ENCODE results near the gene FOXN3.

The FOXN3 gene

DNA sequence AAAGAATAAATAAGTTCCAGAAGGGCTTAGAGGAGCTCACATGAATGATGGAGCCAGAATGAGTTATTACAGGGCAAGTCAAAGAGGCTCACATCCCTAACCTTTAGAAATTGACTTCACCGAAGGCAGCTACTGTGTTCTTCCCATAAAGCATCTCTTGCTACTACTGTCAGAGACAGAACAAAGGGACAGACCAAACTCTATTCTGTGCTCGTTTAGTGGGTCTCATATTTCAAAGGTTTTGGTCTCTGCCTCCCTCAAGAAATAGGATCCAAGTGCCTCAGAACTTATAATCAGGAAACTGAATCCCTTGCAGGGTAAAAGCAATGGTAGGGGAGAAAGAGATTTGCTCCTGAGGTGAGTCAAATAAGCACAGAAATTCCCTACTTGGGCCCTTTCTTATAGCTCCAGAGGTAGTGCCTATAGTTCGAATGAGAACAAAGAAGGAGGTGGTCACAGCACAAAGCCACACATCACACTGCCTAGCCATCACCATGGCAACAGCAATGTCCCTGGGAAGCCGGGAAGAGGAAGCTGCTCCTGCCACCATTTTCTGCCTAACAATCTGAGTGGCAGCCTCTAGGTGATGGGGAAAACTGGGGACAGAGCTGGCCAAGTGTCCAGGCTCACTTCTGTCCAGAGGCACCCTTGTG lies 294.9 kb downstream of the FOXN3 start:
- TF ChIP-seq POLR2AphosphoS5 (IDR thresholded peaks at IDR 0.05; ENCODE audit: low read depth): no peak
- TF ChIP-seq GABPA (IDR thresholded peaks at IDR 0.05; ENCODE audit: low read depth): no peak
- TF ChIP-seq, protein P1, sequence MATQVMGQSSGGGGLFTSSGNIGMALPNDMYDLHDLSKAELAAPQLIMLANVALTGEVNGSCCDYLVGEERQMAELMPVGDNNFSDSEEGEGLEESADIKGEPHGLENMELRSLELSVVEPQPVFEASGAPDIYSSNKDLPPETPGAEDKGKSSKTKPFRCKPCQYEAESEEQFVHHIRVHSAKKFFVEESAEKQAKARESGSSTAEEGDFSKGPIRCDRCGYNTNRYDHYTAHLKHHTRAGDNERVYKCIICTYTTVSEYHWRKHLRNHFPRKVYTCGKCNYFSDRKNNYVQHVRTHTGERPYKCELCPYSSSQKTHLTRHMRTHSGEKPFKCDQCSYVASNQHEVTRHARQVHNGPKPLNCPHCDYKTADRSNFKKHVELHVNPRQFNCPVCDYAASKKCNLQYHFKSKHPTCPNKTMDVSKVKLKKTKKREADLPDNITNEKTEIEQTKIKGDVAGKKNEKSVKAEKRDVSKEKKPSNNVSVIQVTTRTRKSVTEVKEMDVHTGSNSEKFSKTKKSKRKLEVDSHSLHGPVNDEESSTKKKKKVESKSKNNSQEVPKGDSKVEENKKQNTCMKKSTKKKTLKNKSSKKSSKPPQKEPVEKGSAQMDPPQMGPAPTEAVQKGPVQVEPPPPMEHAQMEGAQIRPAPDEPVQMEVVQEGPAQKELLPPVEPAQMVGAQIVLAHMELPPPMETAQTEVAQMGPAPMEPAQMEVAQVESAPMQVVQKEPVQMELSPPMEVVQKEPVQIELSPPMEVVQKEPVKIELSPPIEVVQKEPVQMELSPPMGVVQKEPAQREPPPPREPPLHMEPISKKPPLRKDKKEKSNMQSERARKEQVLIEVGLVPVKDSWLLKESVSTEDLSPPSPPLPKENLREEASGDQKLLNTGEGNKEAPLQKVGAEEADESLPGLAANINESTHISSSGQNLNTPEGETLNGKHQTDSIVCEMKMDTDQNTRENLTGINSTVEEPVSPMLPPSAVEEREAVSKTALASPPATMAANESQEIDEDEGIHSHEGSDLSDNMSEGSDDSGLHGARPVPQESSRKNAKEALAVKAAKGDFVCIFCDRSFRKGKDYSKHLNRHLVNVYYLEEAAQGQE (IDR thresholded peaks at IDR 0.05; ENCODE audit: insufficient replicate concordance, low read depth): no peak
- TF ChIP-seq, protein P2, sequence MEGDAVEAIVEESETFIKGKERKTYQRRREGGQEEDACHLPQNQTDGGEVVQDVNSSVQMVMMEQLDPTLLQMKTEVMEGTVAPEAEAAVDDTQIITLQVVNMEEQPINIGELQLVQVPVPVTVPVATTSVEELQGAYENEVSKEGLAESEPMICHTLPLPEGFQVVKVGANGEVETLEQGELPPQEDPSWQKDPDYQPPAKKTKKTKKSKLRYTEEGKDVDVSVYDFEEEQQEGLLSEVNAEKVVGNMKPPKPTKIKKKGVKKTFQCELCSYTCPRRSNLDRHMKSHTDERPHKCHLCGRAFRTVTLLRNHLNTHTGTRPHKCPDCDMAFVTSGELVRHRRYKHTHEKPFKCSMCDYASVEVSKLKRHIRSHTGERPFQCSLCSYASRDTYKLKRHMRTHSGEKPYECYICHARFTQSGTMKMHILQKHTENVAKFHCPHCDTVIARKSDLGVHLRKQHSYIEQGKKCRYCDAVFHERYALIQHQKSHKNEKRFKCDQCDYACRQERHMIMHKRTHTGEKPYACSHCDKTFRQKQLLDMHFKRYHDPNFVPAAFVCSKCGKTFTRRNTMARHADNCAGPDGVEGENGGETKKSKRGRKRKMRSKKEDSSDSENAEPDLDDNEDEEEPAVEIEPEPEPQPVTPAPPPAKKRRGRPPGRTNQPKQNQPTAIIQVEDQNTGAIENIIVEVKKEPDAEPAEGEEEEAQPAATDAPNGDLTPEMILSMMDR (IDR thresholded peaks at IDR 0.05; ENCODE audit: insufficient read depth, low read length): no peak
- TF ChIP-seq SPI1 (IDR thresholded peaks at IDR 0.05; ENCODE audit: borderline replicate concordance, low read depth): no peak
- Histone ChIP-seq H3K27me3 (ENCODE audit: insufficient read depth, poor library complexity, severe bottlenecking) (no peaks in the 10 kb centered on the region), H3K27ac (replicated peaks) (no peak overlapping the region), H3K4me3 (replicated peaks; ENCODE audit: insufficient read depth, low read length) (no peak overlapping the region)
- DNase-seq (ENCODE audit: low read depth in 1 of 2, low spot score in 1 of 2): no peak

GRCh38 chr14:89117012-89117411 lies 300.0 kb downstream of the FOXN3 start:
- no peak for DNase-seq (ENCODE audit: low read depth in 1 of 2, low spot score in 1 of 2)
- TF ChIP-seq, protein P1 (IDR thresholded peaks at IDR 0.05; ENCODE audit: insufficient replicate concordance, low read depth): no peak
- no peak for TF ChIP-seq GABPA (IDR thresholded peaks at IDR 0.05; ENCODE audit: low read depth)
- no peak for TF ChIP-seq POLR2AphosphoS5 (IDR thresholded peaks at IDR 0.05; ENCODE audit: low read depth)
- TF ChIP-seq, protein P2 (IDR thresholded peaks at IDR 0.05; ENCODE audit: insufficient read depth, low read length): no peak
- TF ChIP-seq SPI1 (IDR thresholded peaks at IDR 0.05; ENCODE audit: borderline replicate concordance, low read depth): no peak
- Histone ChIP-seq H3K27ac (replicated peaks) (no peak overlapping the region), H3K4me3 (replicated peaks; ENCODE audit: insufficient read depth, low read length) (no peak overlapping the region), H3K27me3 (ENCODE audit: insufficient read depth, poor library complexity, severe bottlenecking) (no peaks in the 10 kb centered on the region)

DNA sequence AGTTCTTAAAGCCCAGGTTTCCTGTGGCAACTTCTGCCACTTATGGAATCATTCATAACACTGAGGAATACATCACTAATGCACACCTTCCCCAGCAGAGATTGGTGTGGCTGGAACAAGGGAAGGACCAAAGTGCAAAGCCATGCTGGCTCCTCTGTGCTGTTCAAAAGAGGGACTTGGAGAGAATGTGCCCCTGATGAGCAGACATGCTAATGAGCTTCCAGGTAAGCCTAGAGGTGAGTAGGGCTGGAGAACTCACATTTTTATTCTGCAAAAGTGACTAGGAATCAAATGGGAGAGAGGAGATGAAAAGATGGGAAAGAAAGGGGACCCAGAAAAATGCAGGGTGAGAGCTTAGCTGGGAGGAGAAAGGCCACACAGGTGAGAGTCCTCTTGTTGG lies 302.9 kb downstream of the FOXN3 start:
- no peak for DNase-seq (ENCODE audit: low read depth in 1 of 2, low spot score in 1 of 2)
- Histone ChIP-seq H3K4me3 (replicated peaks; ENCODE audit: insufficient read depth, low read length) (no peak overlapping the region), H3K27ac (replicated peaks) (no peak overlapping the region), H3K27me3 (ENCODE audit: insufficient read depth, poor library complexity, severe bottlenecking) (no peaks in the 10 kb centered on the region)
- TF ChIP-seq, protein P1 (IDR thresholded peaks at IDR 0.05; ENCODE audit: insufficient replicate concordance, low read depth): no peak
- TF ChIP-seq, protein P2 (IDR thresholded peaks at IDR 0.05; ENCODE audit: insufficient read depth, low read length): no peak
- TF ChIP-seq GABPA (IDR thresholded peaks at IDR 0.05; ENCODE audit: low read depth) (no peak), POLR2AphosphoS5 (IDR thresholded peaks at IDR 0.05; ENCODE audit: low read depth) (no peak), SPI1 (IDR thresholded peaks at IDR 0.05; ENCODE audit: borderline replicate concordance, low read depth) (no peak)

Data from HL-60 (cell line).